GM19351 (cell line): Measurements from ENCODE around the gene DLGAP4.
"Not testable (repeated sequence)": the region's sequence is repeated elsewhere in the genome, so short reads cannot be mapped to it uniquely, and the experiment has no call there.

Experiments
- ATAC-seq: cut with Tn5 transposase; IDR thresholded peaks from one replicate; pipeline ENCODE4 v1.9.1; 2021; ENCODE audit warnings: mild to moderate bottlenecking, moderate library complexity; ENCODE audit not compliant: unreplicated experiment

The DLGAP4 gene

DNA sequence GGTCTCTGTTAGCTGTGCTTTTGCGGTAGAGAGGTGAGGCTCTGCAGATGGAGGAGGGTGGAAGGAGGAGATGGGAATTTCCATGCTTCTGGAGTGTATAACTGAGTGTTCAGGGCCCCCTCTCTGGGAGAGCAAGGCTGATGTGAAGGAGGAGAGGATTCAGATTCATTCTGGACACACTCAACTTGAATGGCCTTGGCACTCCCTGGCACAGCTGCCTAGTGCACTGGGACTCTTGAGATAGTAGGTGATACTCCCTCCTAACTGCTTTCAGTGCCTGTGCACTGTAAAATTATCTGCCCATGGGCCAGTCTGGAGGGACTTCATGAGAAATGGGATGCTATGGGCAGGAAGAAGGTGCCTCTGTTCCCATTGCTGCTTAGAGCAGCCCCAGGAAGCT is 180.9 kb downstream of the DLGAP4 start:
- no peak for ATAC-seq

DNA sequence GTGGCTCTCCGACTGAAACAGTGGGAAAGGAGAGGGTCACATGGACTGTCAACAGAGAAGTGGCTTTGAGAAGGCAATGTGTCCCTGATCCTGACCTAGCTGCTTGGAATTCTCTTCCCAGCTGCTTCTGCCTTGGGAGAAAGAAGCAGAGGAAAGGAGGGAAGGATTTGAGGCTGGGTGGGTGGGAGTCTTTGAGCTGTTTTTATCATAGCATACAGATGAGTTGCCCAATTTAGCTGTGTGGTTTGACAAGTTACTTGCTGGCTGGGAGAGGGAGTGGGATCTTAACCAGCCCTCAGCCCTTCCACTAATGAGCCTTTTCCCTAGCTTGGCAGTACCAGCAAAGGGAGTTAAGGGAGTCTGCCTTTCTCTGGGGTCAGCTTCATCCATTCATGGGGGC is 184.1 kb downstream of the DLGAP4 start:
- no peak for ATAC-seq

GRCh38 chr20:36491901-36492617 is 185.9 kb downstream of the DLGAP4 start:
- peak; percentile 47 for ATAC-seq

- ATAC-seq = no peak
Observed at GRCh38 chr20:36493051-36493800, 187.1 kb downstream of the DLGAP4 start.

GRCh38 chr20:36493801-36494114 is 187.6 kb downstream of the DLGAP4 start:
- ATAC-seq = no peak

GRCh38 chr20:36496707-36497669 is 190.8 kb downstream of the DLGAP4 start:
- no peak for ATAC-seq

DNA sequence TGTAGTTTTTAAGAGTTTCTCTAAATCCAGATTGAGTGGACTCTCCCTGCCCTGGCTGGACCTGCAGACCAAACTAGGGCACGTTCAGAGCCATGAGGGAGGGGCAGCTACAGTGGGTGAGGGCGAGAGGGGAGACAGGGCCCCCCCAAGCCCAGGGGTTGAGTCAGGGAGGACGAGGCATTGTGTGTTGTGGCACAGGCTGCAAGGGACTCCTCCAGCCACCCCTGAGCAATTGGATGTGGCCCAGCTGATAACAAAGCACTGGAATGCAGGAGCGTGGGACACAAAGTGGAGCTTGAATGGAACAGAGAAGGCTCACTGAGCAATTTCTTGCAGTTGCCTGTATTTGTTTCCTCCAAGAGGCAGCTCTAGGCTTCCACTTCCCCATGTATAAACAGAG is 191.7 kb downstream of the DLGAP4 start:
- ATAC-seq = no peak

GRCh38 chr20:36498386-36499179 is 192.4 kb downstream of the DLGAP4 start:
- ATAC-seq = no peak

DNA sequence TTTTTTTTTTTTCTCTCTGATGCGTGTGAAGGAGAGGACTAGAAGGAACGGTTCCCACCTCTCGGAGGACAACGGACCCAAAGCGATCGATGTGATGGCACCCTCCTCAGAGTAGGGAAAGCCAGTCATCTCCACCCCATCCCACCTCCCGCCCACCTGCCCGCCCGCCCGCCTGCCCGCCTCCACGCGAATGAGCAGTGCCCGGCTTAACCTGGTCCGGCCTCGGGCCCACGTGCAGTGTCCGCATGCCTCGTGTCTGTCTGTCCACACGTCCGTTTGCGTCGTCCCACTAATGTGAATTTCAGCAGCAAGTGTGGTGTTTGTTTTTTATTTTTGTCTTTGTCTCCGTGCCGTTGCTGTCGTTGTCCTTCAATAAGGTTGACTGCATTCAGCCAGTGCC is 193.1 kb downstream of the DLGAP4 start:
- ATAC-seq = no peak

- no peak for ATAC-seq
Observed at GRCh38 chr20:36499723-36500501, 193.8 kb downstream of the DLGAP4 start.

DNA sequence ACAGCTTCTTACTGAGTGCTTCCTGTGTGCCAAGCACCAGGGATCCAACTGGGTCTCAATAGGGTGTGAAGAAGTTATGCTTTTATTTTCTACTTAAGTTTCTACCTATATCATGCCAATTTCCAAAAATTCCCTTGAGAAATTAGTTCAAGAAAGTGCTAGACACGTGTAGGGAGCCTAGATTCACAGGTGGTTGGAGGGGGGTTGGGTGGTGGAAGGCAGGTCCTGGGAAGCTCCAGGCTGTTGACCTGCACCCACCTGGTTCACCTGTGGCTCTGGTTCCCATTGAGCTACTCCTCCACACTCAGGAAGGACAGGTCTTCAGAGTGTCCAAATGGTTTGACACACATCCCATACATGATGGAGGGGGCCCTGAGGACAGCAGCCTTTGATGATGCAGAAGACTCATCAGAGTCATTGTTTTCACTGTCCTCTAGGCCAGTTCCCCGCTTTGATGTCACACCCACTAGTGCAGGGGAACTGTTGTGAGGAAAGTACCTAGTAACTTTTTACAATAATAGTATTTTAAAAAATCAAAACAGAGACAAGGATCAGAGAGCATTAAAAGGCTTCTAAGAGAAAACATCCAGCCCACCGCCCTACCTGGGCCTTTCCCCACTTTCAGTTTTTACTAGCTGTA is 195.3 kb downstream of the DLGAP4 start:
- ATAC-seq = no peak

DNA sequence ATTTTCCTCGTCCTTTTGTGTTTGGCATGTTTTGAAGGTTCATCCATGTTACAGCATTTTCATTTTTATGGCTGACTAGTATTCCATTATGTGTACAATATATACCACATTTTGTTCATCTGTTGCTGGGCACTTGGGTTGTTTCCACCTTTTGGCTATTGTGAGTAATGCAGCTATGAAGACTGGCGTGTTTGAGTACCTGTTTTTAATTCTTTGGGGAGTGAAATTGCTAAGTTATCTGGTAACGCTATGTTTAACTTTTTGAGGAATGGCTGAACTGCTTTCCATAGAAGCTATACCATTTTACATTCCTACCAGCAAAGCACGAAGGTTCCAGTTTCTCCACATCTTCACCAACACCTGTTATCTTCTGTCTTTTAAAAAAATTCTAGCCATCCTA is 198.2 kb downstream of the DLGAP4 start:
- ATAC-seq = no peak

GRCh38 chr20:36506253-36506652 is 200.1 kb downstream of the DLGAP4 start:
- ATAC-seq = no peak

DNA sequence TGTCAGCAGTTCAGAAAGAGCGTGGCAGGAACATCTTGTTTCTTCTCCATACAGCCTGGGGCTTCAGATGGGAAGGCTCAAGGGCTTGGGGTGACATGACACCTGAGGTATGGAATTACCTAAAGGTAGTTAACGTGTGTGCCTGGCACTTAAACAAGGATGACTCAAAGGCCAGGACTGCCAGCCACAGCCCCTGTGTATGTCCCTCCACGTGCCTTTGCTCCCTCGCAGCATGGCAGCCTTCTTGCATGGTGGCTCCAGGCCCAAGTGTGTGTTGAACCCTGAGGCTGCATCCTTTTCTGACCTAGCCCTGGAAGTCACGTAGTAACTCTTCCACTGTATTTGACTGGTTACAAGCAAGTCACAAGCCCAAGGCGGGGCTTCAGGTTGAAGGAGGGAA is 201.6 kb downstream of the DLGAP4 start:
- ATAC-seq = no peak

DNA sequence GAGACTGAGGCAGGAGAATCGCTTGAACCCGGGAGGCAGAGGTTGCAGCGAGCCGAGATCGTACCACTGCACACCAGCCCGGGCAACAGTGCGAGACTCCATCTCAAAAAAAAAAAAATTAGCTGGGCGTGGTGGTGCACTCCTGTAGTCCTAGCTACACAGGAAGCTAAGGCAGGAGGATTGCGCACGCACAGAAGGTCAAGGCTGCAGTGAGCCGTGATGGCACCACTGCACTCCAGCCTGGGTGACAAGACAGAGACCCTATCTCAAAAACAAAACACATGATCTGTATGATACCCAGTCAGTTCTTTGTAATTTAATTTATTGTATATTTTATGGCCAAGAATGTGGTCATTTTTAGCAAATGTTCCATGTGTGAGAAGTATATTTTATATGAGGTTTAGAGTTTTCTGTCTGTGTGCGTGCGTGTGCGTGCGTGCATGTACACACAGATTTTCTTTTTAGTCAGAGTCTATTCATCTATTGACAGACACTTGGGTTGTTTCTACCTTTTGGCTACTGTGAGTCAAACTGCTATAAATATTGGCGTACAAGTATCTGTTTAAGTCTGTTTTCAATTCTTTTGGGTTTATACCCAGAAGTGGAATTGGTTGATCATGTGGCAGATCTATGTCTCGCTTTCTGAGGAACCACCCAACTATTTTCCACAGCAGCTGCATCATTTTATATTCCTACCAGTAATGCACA is 213.0 kb downstream of the DLGAP4 start:
- ATAC-seq = no peak

- no peak for ATAC-seq
Observed at GRCh38 chr20:36519944-36520343, 213.8 kb downstream of the DLGAP4 start.

DNA sequence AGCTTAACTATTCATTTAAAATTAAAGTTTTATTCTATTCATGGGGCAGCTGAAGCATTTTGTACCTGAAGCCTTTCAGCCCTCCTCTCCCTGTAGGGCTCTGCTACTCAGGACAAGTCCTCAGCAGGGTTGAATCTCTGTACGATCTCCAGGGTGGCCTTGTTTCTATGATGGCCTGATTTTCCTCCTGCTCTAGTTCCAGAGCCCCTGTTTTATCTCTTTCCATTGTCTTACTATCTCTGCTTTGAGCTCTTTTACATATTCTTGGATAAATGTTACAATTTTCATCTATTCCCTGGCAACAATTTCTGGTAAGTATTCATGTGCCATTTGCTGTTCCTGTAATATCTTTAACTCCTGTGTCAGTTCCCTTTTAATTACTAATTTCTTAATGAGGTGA is 215.4 kb downstream of the DLGAP4 start:
- ATAC-seq = no peak

DNA sequence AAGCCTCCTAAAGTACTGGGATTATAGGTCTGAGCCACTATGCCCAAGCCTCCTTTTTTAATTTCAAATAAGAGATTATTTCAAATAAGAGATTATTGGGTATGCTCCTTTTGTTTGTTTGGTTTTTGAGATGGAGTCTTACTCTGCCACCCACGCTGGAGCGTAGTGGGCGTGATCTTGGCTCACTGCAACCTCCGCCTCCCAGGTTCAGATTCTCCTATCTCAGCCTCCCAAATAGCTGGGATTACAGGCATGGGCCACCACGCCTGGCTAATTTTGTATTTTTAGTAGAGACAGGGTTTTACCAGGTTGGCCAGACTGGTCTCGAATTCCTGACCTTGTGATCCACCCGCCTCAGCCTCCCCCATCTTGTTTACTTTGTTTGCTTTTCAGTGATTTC is 216.3 kb downstream of the DLGAP4 start:
- not testable (repeated sequence) for ATAC-seq

- ATAC-seq = no peak
Observed at GRCh38 chr20:36523341-36523740, 217.2 kb downstream of the DLGAP4 start.
